Stimulated activated CD8-positive, alpha-beta memory T cell treated with anti-CD3 and anti-CD28 coated beads, Interleukin-15, amount 100 ng/mL, for 4 hours (primary cell): ENCODE measurements around the gene GLRX.

Source experiments
- DNase-seq, 2 donors: peaks; one replicate each; pipeline ENCODE4 v3.0.0-alpha.2; 2020; ENCODE audit warnings: low read depth in 2 of 2

Gene GLRX

GRCh38 chr5:95780597-95780996, 41.9 kb downstream of the GLRX start:
- DNase-seq = no peak

- DNase-seq = no peak
Observed at GRCh38 chr5:95779611-95780010, 42.9 kb downstream of the GLRX start.

GRCh38 chr5:95778713-95779436, 43.7 kb downstream of the GLRX start:
- DNase-seq = no peak

- no peak for DNase-seq
Observed at GRCh38 chr5:95777441-95777840, 45.1 kb downstream of the GLRX start.

- no peak for DNase-seq
Observed at GRCh38 chr5:95773335-95774059, 49.0 kb downstream of the GLRX start.

- DNase-seq = no peak
Observed at GRCh38 chr5:95771892-95772291, 50.6 kb downstream of the GLRX start.

GRCh38 chr5:95770830-95771708, 51.5 kb downstream of the GLRX start:
- DNase-seq = no peak

- no peak for DNase-seq
Observed at GRCh38 chr5:95768731-95769130, 53.8 kb downstream of the GLRX start.

GRCh38 chr5:95763941-95764340, 58.6 kb downstream of the GLRX start:
- DNase-seq = no peak
